Brain microvascular endothelial cell (primary cell): ENCODE data around the gene CDH18.

Source experiments
- DNase-seq: peaks from one replicate; pipeline ENCODE4 v3.0.0-alpha.2; 2020
- H3K27ac ChIP-seq: fragments of 250-450 bp; sonication (Bioruptor Pico); 2 replicates; pipeline ENCODE4 v1.5.1; 2020; ENCODE audit warnings: mild to moderate bottlenecking, moderate library complexity
- H3K27me3 ChIP-seq: fragments of 250-450 bp; sonication (Bioruptor Pico); replicated peaks from 2 replicates; pipeline ENCODE4 v1.5.1; 2020; ENCODE audit warnings: mild to moderate bottlenecking
- H3K36me3 ChIP-seq: fragments of 250-450 bp; sonication (Bioruptor Pico); replicated peaks from 2 replicates; pipeline ENCODE4 v1.5.1; 2020; ENCODE audit warnings: mild to moderate bottlenecking
- H3K4me3 ChIP-seq: 2 replicates; pipeline ENCODE4 v1.5.1; 2011; ENCODE audit warnings: low read depth, mild to moderate bottlenecking, control low read depth, low read length, moderate library complexity
- in situ Hi-C: cut with HindIII; loops from 2 replicates; pipeline ENCODE4 v1.10.0; 2017; ENCODE audit warnings: low sequenced_read_pairs, low pct_ligation_motif_present
- TF ChIP-seq, protein P1 (sequence below): IDR thresholded peaks from 2 replicates; pipeline ENCODE4 v1.5.1; 2011; ENCODE audit warnings: low read depth, mild to moderate bottlenecking, moderate library complexity, low read length, control low read depth, inconsistent platforms; ENCODE audit errors: missing control alignments

CDH18 gene

DNA sequence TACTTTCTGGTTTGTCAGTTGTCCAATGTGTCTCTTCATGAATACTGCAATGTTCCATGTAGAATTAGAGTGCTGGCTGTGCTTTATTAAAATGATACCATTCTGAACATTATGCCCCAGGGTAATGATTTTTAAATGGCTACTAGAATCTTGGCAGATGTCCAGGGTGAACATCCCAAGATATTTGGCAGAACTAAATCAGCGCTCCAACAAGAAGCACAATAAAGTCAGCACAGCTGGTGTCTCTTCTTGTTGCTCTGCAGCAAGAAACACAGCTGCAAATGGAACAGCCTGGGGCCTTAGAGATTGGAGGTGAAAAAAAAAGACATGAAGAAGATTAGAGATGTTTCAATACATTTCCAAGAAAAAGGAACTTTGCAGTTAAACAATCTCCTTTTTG, 248.3 kb downstream of the CDH18 start:
- in situ Hi-C loops: no loop called here
- DNase-seq: no peak
- Histone ChIP-seq H3K27me3 (no peaks in the 10 kb centered on the region), H3K4me3 (no peak overlapping the region), H3K36me3 (no peaks in the 10 kb centered on the region), H3K27ac (no peak overlapping the region)
- TF ChIP-seq, protein P1, sequence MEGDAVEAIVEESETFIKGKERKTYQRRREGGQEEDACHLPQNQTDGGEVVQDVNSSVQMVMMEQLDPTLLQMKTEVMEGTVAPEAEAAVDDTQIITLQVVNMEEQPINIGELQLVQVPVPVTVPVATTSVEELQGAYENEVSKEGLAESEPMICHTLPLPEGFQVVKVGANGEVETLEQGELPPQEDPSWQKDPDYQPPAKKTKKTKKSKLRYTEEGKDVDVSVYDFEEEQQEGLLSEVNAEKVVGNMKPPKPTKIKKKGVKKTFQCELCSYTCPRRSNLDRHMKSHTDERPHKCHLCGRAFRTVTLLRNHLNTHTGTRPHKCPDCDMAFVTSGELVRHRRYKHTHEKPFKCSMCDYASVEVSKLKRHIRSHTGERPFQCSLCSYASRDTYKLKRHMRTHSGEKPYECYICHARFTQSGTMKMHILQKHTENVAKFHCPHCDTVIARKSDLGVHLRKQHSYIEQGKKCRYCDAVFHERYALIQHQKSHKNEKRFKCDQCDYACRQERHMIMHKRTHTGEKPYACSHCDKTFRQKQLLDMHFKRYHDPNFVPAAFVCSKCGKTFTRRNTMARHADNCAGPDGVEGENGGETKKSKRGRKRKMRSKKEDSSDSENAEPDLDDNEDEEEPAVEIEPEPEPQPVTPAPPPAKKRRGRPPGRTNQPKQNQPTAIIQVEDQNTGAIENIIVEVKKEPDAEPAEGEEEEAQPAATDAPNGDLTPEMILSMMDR: no peak

GRCh38 chr5:19734776-19735175, 253.2 kb downstream of the CDH18 start:
- TF ChIP-seq, protein P1: no peak
- H3K36me3 ChIP-seq: no peaks in the 10 kb centered on the region
- in situ Hi-C loops: no loop called here
- H3K4me3 ChIP-seq: no peak overlapping the region
- no peak for DNase-seq
- H3K27me3 ChIP-seq: no peaks in the 10 kb centered on the region
- no peak overlapping the region for H3K27ac ChIP-seq

- in situ Hi-C loops: no loop called here
- H3K27ac ChIP-seq: no peak overlapping the region
- no peaks in the 10 kb centered on the region for H3K36me3 ChIP-seq
- TF ChIP-seq, protein P1: no peak
- DNase-seq: no peak
- no peaks in the 10 kb centered on the region for H3K27me3 ChIP-seq
- no peak overlapping the region for H3K4me3 ChIP-seq
These were observed 254.1 kb downstream of the CDH18 start for GRCh38 chr5:19733612-19734495.

DNA sequence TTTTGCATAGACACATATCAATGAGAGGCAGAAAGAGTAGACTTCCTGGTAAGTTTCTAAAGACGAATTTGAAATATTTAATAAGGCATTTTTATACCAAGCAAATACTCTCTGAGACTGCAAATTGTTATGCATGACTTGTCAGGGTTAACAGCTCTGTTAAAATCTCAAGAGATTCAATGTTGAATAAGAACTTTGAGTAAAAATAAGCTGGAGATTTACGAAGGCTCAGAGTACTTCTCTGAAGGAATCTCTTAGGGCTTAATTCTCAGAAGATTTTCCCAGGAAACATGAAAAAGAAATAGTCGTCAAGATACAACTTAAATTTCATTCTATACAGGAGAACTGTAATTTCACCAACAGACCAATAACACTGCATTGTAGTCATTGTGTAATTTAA, 259.4 kb downstream of the CDH18 start:
- no peak overlapping the region for H3K27ac ChIP-seq
- TF ChIP-seq, protein P1: no peak
- no peak overlapping the region for H3K4me3 ChIP-seq
- H3K36me3 ChIP-seq: no peaks in the 10 kb centered on the region
- no peak for DNase-seq
- H3K27me3 ChIP-seq: no peaks in the 10 kb centered on the region
- in situ Hi-C loops: no loop called here

GRCh38 chr5:19719109-19719508, 268.9 kb downstream of the CDH18 start:
- no peaks in the 10 kb centered on the region for H3K36me3 ChIP-seq
- in situ Hi-C loops: no loop called here
- no peak overlapping the region for H3K4me3 ChIP-seq
- H3K27me3 ChIP-seq: no peaks in the 10 kb centered on the region
- H3K27ac ChIP-seq: no peak overlapping the region
- no peak for DNase-seq
- TF ChIP-seq, protein P1: no peak
